ENCODE data around the gene XKRX.

XKRX gene

DNA sequence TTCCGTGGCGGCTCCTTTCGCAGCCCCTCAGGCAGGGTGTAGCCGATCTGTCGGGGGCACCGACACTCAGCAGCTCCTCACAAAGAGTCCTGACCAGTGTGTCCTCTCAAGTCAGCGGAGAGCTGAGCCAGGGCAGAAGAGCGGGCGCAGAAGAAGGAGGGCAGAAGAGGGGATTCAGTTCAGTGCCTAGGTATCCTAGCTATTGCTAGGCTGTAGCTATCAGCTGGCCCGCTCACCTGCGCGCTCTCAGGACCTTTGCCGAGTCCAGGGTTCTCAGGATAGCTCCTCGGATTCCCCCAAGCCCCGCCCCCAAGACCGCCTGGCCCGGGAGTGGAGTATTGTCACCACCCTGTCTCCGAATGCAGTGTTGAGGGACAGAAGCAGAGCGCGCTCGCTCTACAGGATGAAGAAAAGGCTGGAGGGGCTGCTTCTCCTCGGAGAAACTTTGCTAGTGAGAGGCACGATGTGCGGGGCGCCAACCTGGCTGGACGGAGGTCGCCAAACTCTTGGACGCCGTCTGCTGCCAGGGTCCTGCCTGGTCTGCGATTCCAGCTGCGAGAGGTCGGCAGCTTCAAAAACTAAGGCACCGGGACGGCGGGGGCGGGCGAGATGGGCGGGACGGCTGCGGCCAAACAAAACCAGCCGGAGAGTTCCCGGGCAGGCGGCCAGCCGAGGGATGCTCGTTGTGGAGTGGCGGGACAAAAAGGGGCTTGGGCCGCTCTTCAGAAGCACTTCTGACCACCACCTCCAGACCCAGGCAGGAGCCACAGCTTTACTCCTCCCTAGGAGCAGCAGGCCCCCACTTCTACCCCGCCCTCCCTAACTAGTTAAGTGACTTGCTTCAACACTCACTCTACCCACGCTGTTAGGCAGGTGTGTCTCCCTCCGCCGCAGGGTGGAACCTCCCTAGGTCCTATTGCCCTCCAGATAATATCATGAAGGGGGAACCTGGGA is at the start of gene XKRX:
TSS of gene XKRX (minus strand) at position 258 of the 954 bp plus-strand sequence. CDS start 613 bp downstream, outside the sequence.
- DNase-seq = no peak

DNA sequence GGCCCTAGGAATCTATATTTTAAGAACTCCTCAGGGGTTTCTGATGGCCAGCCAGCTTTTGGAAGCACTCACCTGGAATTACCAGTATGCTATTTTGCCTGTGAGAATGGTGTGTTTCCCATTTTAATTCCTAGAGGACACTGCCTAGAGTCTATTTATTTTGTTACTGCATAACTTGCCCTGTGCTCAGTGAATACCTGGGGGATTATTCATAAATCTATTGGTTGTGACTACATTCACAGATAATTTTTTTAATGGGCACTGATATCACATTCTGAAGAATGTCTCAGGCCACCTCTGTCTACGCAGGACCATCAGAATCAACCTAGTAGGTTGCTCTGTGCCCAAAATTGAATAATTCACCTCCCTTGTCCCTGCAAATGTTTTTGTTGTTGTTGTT is 47.5 kb upstream of the XKRX start:
- no peak for DNase-seq

DNA sequence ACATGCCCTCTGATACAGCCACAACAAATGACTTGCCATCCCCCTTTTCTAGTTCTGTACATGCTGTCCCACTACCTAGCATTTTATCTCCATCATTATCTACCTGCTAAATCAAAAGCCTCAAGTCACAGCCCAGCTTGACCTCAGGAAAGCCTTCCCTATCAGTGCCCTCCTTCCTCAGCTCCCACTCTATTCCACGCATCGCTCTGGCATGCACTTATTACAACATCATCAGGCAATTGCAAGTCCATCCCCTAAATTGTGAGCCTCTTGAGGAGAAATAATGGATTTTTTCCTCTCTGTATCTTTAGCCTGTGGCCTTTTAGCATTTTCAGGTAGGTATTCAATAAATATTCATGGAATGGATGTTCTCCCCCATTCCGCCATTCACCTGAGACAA is 46.5 kb upstream of the XKRX start:
- DNase-seq = no peak

DNA sequence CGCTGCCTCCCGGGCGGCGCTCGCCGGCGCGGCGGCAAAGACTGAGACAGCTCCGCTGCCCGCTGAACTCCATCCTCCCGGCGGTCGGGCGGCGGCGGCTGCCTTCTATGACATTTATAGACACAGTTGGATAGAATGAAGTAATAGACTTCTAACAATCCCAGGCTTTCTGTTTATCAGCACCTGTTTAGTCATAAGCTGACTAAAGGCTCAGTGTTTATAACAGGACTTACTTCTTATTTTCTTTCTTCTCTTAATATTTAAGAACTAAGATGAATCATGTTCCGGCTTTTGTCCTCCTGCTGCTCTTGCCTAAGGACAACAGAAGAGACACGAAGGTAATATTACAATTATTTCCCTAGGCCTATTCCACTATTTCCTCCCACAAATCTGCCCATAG is 44.7 kb upstream of the XKRX start:
- DNase-seq = no peak

DNA sequence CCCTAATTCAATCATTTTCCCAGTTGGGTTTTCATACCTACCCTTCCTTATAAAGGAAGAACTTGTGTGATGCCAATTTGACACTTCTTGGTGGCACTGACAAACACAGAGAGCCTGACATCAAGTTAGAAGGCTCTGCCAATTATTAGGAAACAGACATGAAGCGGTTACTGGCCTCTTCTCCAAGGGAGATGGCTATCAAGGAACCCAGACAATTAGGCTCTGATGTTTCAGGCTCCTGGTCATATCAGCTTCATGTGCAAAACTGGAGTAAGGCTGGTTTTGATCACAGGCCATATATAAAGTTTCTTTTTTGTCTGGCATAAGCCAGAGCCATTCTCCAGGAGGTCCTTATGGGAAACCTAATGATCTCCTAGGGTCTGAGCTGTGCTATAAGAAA is 41.2 kb upstream of the XKRX start:
- DNase-seq = no peak

DNA sequence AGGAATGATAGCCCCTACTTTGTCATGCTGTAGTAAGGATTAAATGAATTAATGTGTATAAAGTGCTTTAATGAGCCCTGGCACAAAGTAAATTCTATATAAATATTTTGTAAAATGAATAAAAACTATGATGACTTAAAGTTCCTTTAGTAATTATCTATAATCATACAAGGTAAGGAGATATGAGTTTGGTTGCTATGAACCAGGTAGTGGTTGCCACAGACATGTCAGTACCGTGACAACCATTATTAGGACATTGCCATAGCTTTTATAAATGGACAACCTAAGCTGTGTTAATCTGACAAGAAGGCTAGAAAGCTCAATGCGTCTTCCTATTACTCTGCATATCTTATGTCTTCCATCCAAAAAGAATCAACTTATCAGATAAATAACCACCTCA is 40.7 kb upstream of the XKRX start, which contains the start of gene ARL13A:
TSS of gene ARL13A (plus strand) at position 301 of the 400 bp plus-strand sequence. CDS start 3,982 bp downstream, outside the sequence.
- no peak for DNase-seq

DNA sequence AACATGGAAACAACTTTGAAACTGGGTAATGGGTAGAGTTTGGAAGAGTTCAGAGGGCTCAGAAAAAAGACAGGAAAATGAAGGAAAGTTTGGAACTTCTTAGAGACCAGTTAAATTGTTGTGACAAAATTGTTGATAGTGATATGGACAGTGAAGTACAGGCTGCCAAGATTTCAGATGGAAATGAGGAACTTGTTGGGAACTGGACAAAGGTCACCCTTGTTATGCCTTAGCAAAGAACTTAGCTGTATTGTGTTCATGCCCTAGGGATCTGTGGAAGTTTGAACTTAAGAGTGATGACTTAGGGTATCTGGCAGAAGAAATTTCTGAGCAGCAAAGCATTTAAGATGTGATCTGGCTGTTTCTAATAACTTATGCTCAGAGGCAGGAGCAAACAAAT is 35.6 kb upstream of the XKRX start:
- no peak for DNase-seq

DNA sequence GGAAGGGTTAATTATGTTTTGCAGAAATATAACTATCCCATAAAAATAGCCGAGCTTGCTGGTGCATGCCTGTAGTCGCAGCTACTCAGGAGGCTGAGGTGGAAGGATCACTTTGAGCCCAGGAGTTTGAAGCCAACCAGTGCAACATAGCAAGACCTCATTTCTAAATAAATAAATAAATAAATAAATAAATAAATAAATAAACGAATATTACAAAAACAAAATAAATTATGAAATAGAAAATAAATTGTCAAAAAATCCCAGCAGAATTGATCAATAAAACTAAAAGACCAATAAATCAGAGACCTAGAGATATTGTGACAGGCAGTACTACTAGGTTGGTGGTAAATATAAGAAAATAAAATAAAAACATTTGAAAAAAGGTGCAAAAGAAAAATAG is 34.1 kb upstream of the XKRX start:
- DNase-seq = no peak

DNA sequence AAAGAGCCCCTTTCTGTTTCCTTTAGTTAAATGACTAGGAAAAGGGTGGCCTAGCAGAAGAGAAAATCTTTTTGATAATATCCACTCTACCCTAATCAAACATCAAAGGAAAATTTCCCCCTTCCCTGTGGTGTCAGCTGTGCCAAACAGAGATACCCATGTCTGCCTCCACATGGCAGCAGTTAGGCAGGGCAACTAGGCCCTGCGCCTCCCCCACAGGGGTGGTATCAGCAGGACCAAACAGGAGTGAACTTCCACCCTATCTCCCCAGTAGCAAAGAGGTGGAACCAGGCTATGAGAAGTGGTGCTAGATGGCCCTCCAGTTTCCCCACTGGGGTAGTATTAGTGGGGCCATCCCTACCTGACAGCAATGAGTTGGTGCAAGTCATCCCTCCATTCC is 19.8 kb upstream of the XKRX start:
- DNase-seq = no peak

DNA sequence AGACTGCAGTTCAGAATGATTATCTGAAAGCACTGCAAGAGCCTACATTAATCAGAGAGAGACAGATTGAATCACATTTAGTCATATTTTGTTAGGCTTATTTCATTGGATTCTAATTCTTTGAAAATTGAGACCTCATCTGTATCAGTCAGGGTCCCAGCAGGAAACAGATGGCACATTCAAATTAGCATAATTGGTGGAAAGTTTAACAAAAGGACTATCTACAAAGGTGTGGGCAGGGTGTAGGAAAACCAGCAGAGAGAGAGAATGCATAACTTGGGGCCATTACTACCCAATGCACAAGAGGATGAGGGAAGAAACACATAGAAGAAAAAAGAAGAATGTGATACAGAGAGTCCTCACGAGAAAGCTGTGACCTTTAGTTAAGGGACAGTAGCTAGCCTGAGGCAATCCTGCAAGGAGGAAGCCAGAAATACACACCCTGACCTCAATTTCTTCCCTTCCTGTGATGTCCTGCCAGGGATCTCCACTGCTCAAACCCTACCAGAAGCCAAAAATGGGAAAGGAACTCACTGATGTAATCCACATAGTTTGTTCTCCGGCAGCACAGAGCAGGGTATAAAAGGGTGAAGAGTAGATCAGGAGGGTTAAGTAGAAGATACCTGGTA is 17.7 kb upstream of the XKRX start:
- no peak for DNase-seq

DNA sequence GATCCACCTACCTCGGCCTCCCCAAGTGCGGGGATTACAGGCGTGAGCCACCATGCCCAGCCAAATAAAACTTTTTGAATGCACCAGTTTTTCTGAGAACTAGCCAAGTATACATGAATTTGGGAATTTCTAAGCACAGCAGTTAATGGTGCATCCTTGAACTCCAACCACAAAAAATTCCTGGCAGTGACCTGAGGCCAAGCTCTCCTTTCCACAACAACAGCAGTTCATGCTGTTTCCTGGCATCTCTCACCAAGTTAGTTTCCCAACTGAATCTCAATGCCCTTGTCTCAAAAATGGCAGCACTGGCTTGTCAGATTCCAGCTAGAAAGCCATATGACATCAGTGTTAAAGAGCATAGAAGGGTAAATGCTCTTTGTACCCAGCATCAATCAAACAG is 15.9 kb upstream of the XKRX start:
- DNase-seq = no peak

DNA sequence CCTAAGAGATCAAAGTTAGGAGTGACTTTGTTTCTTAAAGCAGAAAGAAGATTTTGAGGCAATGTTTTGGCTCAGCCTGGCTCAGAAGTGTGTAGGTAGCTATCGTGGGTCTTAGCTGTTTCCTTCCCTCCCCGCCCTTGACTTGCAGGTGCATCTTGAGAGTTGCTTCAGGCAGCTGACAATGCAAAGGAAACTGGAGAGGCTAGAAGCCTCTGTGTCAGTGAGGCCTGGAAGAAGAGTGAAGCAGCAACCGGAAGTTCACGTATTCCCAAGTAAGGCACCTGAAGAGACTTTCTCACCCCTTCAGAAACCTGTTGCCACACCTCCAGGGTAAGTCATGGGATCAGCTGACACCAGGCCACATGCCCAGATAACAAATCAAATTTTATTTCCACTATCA is 10.6 kb upstream of the XKRX start:
- no peak for DNase-seq

DNA sequence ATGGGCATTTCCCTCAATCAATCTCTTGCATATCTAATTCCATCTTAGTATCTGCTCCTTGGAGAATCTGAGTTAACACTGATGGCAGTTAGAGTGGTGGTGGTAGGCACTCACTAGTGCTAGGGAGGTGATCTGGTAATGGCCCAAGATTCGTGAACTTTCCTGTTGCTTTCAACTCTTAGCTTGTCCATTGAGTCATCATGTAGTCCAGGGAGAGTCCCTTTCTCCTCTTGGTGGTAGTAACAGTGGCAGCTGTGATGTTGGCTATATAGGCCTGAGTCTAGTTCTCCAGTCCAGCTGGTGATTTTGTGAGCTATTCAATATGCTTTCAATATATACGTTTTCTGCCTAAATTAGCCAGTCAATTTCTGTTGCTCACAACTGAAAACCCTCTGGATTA is 7.0 kb upstream of the XKRX start:
- DNase-seq = no peak

DNA sequence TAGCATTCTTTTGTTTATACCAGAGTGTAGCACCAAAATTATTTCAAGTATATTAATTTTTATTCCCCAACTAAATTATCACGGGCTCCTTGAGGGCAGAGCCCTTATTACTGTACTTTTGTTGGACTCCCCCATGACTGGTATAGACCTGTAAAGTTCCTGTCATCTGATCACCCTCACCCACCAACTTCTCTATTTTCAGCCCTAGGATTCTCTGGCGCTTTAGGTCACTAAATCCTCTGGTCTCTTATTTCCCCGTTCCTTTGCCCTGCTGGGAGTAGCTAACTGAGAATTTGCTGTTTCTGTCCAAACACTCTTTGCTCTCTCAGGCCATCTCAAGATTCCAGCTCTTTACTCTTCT is 3.2 kb upstream of the XKRX start:
- no peak for DNase-seq

DNA sequence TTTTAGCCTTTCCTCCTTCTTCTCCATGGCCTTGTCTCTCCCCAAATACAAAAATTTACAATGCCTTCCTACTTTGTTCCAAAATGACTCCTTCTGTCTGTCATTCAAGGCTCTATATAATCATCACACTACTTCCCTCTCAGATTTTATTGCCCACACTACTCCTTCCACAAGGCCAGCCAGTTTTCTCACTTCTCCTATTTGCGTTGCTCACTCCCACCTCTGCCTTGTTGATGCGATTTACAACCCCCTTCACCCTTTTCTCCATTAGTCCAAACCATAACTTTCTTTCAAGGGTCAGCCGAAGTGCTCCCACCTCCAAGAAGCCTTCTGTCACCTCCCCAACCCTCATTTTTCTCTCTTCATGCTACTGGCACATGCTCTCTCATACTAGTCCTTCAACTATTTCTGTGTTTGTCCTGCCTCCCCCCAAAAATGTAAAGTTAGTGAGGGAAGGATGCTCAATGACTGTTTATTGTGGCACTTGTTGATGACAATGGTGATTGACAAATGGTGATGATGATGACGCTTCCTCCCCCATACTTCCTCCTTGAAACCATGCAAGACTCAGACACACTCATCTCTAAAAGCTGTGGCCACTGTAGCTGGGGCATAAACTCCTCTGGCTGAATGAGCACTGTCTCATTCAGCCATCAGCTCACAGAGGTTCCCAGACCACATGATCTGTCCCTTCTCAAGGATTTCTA is 2.7 kb upstream of the XKRX start:
- DNase-seq = no peak

DNA sequence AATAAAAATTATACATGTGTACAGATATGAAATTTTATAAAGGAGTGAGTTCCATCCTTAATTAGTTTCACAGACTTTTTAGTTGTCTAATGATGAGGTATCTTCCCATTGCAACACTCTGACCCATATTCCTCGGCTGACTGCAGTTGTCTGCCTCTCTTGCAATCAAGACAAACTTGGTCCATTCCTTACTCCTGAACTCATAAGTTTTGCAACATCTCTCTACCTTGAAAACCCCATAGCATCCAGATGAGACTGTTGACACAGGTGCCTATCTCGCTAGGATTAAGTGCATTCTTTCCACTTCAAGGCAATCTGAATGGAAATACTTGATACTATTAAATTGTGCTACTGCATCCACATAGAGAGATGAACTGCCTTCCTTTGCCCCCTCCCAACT is 2.3 kb downstream of the XKRX start:
- DNase-seq = no peak

DNA sequence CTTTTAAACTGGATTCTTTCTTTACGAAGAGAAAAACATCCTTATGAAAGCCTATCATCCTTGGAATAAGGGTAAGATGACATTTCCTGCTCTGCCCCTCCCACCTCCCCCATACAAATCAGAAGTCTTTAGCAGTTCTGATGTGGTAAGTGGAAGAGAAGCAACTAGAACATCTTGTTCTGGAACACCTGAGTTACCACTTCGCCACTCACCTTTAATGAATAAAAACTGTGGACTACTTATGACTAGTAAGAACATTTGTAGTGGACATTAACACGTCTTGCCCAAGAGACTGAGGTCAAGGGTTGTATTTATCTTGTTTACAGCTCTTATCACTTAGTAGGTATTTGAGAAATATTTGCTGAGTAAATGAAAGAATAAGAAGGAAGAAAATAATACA is 4.3 kb downstream of the XKRX start:
- no peak for DNase-seq

DNA sequence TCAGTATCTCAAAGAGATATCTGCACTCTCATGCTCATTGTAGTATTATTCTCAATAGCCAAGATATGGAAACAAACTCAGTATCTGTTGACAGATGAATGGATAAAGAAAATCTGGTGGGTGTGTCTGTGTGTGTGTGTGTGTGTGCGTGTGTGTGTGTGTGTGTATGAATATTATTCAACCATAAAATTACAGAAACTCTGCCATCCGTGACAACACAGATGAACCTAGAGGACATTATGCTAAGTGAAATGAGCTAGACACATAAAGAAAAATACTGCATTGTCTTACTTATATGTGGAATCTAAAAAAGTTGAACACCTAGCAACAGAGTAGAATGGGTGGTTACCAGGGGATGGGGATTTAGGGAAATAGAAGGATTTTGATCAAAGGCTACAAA is 13.2 kb downstream of the XKRX start:
- no peak for DNase-seq

DNA sequence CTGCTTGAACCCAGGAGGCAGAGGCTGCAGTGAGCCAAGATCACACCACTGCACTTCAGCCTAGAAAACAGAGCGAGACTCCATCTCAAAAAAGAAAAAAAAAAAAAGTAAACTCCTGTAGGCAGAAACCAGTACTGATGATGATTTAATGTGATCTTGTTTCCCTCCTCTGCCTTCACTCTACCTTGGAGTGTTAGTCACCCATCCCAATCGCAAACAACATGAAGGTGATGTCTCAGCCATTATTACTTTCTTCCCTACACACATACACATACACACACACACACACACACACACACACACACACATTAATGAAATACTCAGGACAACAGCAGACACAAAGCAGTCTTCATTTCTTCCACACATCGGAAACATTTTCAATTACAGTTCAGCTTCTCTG is 15.6 kb downstream of the XKRX start:
- no peak for DNase-seq

DNA sequence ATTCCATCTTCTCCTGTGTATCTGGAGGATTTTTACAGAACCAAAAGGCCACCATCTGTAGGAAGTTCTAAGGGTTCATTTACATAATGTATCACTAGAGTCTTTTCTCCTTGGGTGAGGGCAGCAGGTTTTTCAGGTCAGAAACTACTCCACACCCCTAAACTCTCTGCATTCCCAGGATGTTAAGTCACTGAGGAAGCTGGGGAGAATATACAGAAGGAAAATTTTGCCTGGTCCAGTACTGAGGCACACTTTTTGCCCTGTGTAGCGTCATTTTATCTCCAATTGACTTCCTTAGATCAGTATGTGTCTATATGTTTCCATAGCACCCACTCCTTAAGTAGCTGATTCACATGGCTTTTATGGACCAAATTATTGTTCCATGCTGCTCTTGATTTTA is 17.0 kb downstream of the XKRX start:
- no peak for DNase-seq

DNA sequence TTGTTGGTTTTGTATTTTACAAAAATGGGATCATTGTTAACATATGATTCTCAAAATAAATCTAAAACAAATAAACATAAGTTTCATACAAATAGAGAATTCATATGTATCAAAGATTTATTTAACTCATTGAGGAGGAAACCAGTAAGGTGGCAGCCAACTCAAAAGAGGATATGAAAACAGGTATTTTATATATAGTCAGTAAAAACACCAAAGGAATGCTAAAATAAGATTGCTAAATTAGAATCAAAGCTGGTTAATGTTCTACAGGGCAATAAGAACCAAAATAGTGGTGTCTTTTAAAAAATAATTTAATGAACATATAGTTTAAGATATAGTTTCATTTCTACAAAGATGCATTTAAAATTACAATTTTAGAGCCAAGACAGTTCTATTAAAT is 23.1 kb downstream of the XKRX start:
- no peak for DNase-seq

DNA sequence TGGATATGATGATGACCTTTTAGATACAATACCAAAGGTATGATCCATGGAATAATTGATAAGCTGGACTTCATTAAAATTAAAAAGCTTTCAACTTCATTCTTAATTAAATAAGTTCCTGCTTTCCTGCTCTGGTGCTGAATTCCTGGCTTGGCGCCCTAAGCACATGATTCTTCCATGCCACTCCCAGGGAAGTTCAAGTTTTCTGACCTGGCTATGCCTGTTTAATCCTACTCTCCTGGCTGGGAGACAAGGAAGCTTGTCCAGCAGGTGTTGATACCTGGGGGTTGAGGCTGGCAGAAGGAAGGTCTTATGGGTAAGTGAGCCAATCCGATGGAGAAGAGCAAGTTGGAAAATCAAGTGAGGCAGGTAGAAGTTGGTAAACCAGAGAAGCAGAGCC is 24.3 kb downstream of the XKRX start:
- no peak for DNase-seq

DNA sequence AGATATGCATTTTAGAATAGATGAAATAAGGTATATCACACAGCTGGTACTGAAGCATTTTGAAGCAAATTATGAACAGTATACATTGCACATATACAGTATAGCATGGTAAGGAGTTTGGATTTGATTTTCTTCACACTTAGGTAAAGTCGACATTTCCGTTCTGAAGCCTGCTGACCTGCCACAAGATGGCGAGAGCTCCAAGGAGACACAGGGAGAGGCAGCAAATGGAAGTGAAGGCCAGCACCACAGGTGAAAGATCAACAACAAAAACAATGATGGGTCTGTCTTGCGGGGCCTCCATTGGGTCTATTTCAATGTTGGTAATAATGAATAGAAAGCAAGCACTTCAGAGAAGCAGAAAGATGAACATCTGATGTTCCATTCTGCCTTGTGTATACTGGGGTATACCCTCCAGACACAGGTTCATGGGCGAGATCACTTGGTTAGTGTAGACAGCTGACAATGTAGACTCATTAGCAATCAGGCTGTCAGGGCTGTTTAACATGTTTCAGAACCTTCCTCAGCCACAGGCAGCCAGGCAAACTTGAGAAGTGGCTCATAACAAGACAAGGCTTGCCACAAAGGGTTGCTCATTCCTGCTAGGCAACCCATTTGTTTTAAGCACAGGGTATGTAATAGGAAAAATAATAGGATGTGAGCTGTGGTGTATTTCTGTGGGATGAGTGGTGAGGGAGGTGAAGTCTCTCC is 33.2 kb downstream of the XKRX start:
- no peak for DNase-seq
